SIG-M5 treated with dmso at 0.1 percent for 504 hours (cell line): ENCODE results near the gene S100A11.
A peak's percentile ranks its signal among the peaks of the same experiment; 100 is the strongest.

Experiments
- DNase-seq: peaks from one replicate; lab custom pipeline; 2025; ENCODE audit not compliant: unreplicated experiment; lab: John Stamatoyannopoulos, UW

Gene S100A11

DNA sequence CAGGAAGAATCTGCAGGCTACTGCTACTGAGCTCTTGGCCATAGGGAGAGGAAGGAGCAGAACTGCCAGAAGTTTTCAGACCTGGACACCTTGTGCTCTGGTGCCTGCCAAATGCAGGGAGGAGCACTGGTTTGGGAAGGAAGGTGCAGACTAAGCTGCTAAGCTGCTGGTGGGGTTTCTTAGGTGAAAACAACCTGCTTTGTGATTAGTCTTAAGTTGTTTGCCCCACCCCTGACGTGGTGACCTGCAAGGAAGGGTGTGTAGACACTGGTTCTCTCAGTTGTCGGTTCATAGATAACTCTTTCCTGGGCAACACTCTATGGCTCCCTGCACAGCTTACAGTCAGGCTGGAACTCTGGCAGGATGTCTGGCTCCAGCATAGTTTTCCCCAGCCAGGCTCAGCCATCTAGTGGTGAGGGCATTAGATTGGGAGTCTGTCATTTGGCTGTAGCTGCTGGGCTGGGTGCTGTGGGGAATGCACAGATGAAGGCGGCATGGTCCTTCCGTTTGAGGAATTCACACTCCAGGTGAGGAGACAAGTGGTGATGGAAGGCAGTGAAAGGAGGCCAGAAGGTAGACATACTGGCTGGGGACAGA lies 32.9 kb downstream of the S100A11 start:
- DNase-seq = peak; percentile 26

DNA sequence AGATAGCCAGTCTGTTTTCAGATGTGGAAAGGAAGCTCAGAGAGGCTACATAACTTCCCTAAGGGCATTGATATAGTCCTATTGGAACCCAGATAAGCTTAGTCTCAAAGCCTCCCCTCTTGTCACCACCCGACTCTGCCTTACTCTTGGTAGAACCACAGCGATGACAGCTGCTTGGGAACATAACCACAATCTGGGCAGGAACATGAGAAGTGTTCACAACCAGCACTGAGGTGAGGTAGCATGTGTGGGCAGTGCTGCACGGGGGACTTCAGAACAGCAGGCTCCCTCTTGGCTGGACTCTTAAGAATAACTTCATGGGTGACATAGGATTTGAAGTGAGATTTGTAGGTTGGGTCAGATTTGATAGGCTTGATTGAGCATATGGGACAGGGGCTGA lies 33.8 kb downstream of the S100A11 start:
- no peak for DNase-seq

- peak; percentile 93 for DNase-seq
Measured at GRCh38 chr1:152001631-152002584, 34.9 kb downstream of the S100A11 start.

DNA sequence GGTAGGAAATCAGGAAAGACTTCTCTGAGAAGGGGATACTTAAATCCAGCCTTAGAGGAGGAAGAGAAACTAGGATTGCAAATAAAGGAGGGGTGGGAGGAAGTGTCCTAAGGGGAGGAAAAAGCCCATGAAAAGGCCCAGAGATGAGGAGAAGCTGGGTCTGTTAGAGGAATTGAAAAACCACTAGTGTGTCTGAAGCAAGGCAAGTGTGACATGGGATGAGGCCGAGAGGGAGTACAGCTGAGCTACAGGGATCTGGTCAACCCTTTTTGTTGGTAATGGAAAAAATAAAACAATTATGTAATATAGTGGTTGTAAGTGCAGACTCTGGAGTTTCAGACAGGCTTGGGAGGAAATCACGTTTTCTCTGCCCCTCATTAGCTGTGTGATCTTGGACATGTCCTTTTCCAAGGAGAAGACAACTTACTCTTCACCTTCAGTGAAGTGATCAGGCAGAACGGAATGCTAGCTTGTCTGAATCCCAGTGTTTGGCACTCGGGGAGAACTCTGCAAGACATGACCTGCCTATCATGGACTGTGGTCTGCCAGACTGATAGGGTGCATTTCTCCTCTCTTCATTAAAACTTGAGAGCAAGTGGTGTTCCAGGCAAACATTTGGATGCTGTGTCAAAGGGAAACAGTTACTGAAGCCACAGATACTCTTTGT lies 35.7 kb downstream of the S100A11 start:
- peak; percentile 96 for DNase-seq

DNA sequence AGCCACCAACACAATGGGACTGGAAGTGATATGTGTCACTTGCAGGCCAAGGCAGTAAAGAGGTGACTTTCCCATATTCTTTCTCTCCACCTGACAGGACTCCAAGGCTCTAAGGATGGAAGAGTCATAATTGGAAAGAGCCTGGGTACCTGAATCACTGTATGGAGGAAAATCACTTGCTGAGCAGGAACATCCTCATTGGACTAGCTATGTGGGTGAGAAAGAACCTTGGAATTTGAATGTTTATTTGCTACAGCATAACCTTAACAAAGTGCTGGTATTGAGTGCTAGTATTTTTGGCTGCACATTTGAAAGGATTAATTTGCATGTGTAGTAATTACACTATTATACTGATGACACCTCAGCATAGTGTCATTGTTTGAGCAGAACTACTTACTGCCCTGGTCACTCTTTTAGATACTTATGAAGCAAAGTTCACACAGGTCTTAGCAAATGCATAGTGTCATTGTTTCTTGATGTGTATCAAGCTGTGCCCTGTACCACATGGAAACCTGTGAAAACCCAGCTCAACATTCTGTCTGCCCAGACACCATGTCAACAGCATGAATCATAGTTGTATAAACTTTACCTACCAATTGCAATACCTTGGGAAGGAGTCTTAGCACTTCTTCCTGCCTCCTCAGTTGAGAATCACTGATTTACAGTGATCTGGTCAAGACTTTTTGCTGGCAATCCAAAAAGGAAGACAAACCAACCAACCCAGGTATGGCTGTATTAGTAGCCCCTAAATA lies 38.0 kb downstream of the S100A11 start:
- DNase-seq = peak; percentile 78

DNA sequence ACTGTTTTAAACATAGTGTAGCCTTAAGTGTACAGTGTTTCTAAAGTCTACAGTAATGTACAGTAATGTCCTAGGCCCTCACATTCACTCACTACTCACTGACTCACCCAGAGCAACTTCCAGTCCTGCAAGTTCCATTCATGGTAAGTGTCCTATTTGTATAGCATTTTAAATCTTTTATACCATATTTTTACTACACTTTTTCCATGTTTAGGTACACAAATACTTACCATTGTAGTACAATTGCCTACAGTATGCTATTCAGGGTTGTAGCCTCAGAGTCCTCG lies 39.6 kb downstream of the S100A11 start:
- DNase-seq = no peak

DNA sequence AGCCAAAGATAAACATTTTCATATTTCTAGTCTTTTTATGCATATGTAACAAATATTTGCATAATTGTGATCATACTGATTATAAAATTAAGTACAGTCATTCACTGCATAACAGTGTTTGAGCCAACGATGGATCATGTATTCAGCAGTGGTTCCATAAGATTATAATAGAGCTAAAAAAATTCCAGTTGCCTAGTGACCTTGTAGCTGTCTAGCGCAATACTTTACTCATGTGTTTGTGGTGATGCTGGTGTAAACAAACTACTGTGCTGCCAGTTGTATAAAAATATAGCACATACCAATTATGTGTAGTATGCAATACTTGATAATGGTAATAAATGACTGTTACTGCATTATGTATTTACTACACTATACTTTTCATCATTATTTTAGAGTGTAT lies 41.0 kb downstream of the S100A11 start:
- DNase-seq = no peak

- no peak for DNase-seq
Measured at GRCh38 chr1:151994956-151995355, 41.8 kb downstream of the S100A11 start.

DNA sequence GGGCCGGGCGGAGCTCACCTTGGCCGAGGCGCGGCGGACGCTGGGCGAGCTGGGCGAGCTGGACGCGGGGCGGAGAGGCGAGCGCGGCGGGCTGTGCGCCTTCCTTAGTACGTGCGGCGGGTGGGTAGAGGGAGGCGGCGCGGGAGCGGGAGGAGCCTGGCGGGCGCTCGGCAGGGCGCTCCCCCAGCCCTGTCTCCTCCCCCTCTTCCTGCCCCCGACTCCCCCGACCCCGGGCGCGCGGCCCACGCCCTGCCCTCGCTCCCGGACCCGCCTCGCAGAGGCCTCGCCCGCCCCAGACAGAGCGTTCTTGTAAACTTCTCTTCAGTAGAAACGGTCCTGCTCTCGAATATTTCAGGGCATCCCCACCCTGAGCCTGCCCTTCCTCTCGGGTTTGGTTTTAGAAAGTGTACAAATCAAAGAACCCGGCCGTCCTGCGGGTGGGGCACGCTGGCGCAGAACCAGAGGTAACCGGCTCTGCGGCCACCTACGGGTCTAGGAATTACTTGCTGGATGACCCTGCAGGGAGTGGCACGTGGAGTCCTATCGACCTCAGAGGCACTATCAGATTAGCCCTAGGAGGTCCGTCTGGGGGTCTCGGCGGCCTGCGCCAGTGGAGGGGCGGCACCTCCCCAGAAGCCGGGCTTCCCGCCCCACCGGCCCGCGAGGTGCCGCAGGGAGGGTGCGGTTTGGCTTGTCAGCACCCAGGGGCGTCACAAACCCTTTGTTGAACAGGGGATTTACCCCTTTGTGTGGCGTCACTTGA lies 42.9 kb downstream of the S100A11 start, which contains the start of gene S100A10:
S100A10 (minus strand) TSS at position 126 of the 763 bp plus-strand sequence. CDS start 7,629 bp downstream, outside the sequence.
- peak; percentile 83 for DNase-seq

DNA sequence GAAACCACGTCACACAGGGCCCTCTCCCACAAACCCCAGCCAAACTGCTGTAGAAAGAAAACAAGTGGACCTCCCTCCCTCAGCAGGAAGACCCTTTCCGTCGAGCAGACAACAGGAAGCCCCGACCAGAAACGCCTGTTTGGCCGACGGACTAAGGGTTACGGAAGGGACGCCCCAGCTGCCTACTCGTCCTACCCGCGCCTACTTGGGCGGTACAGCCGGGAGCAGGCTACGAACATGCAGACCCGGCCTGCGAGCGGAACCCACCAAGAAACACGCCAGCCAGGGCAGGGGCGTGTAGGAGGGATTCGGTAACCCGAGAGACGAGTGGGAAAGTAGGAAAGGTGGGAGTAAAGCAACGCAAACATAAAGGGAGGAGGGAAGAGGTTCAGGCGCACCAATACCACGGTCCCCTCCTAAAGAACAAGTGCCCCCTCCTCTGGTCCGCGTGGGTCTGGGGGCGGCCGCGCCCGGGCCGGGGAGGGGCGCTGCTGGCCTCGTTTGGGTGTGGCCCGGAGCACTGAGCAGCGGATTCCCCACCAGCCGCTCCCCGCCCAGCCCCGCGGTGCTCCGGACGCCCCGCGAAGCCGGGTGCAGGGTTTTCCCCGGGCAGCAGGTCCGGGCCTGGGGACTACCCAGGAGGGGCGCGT lies 43.6 kb downstream of the S100A11 start:
- peak; percentile 71 for DNase-seq

- peak; percentile 99 for DNase-seq
Measured at GRCh38 chr1:151992303-151993083, 44.3 kb downstream of the S100A11 start.

GRCh38 chr1:151991663-151992302 lies 45.0 kb downstream of the S100A11 start:
- no peak for DNase-seq

DNA sequence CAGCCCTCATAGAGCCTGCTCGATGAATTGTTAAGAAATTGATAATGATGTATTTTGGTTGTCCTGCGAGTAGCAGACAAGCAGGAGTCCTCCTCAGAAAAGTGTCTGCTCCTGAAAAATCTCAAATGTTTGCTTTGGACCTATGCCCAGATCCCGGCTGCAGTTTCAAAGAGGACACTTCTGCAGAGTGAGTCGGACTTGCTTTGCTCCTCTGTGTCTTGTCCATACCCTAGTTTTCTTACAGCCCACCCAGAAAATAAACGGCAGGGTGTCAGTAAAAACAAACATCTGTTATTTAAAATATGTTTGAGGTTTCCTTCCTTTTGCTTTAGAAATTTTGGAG lies 46.0 kb downstream of the S100A11 start:
- DNase-seq = peak; percentile 46

DNA sequence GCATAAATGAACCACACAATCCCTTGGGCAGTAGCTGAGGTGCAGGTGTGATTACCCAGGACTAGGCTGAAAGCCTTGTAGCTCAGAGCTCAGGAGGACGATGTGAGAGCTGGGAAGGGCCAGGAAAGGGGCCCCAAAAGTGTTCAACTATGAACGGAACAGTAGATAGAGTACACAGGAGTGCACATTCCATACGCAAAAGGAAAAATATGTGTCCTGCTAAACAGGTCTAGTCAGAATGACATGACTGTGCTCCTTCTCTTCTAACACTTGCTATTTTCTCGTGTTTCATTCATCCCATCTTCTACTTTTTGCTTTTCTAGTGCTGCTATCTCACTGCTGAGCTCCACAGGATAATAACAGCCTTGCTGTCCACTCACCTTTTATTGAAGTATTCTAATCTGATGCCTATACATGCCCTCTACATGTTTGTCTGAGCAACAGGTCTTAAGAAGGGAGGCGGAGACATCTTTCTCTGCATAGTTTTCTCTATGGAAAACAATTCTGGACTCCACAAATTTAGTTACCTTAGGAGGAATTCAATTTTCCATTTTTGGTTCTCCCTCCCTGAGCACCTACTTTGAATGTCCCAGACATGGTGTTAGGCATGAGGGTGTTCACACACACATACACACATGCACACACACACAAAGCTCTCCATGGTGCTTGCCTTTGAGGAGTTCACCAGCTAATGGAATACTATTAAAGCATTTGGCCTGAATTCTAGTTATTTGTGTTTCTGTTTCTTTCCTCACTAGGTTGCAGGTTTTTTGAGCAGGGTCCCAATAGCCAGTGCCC lies 46.5 kb downstream of the S100A11 start:
- peak; percentile 44 for DNase-seq

GRCh38 chr1:151989211-151989862 lies 47.5 kb downstream of the S100A11 start:
- peak; percentile 96 for DNase-seq

- DNase-seq = peak; percentile 73
Measured at GRCh38 chr1:151988405-151988923, 48.3 kb downstream of the S100A11 start.

GRCh38 chr1:151986501-151987190 lies 50.2 kb downstream of the S100A11 start:
- no peak for DNase-seq
